Endothelial cell (in vitro differentiated cells): ENCODE data around the gene GAN. TPM values are rescaled to one million over a fixed set of nuclear protein-coding genes. Genes with fewer than 3 reads are reported as not detected.

Experiments used
- DNase-seq: peaks from one replicate; pipeline ENCODE4 v3.0.0; 2021; ENCODE audit warnings: low spot score
- H3K27ac Mint-ChIP-seq: one replicate; pipeline ENCODE4 v1.8.0; 2021; ENCODE audit warnings: mixed read lengths, inconsistent platforms; ENCODE audit not compliant: unreplicated experiment
- H3K27me3 Mint-ChIP-seq: one replicate; pipeline ENCODE4 v1.8.0; 2021; ENCODE audit warnings: mild to moderate bottlenecking, moderate library complexity, mixed read lengths, inconsistent platforms; ENCODE audit not compliant: unreplicated experiment
- H3K36me3 Mint-ChIP-seq: one replicate; pipeline ENCODE4 v1.8.0; 2021; ENCODE audit warnings: mild to moderate bottlenecking, low read depth, mixed read lengths, inconsistent platforms; ENCODE audit not compliant: unreplicated experiment
- H3K4me1 Mint-ChIP-seq: one replicate; pipeline ENCODE4 v1.8.0; 2021; ENCODE audit warnings: mild to moderate bottlenecking, mixed read lengths, inconsistent platforms; ENCODE audit not compliant: unreplicated experiment
- H3K4me3 Mint-ChIP-seq: one replicate; pipeline ENCODE4 v1.8.0; 2021; ENCODE audit warnings: mild to moderate bottlenecking, mixed read lengths, inconsistent platforms; ENCODE audit not compliant: unreplicated experiment
- H3K9me3 Mint-ChIP-seq: one replicate; pipeline ENCODE4 v1.8.0; 2021; ENCODE audit warnings: mixed read lengths, inconsistent platforms; ENCODE audit not compliant: unreplicated experiment
- total RNA-seq: library from RNA; stranded (reverse); fragmentation: NEBNext Ultra II Directional; extraction: Animal tissue kit (Norgen Biotek cat#: 25700); gene quantifications from one replicate; pipeline ENCODE4 v1.2.1, GENCODE V29; 2021; ENCODE audit not compliant: unreplicated experiment
- TF ChIP-seq, protein P1 (sequence below): fragments of 200-600 bp; sonication (generic); IDR thresholded peaks from one replicate; pipeline ENCODE4 v1.5.0; 2021; ENCODE audit warnings: antibody characterized with exemption; ENCODE audit not compliant: unreplicated experiment

The GAN gene
- total RNA-seq, 1 donor from 2014 or later: 24.2 TPM

DNA sequence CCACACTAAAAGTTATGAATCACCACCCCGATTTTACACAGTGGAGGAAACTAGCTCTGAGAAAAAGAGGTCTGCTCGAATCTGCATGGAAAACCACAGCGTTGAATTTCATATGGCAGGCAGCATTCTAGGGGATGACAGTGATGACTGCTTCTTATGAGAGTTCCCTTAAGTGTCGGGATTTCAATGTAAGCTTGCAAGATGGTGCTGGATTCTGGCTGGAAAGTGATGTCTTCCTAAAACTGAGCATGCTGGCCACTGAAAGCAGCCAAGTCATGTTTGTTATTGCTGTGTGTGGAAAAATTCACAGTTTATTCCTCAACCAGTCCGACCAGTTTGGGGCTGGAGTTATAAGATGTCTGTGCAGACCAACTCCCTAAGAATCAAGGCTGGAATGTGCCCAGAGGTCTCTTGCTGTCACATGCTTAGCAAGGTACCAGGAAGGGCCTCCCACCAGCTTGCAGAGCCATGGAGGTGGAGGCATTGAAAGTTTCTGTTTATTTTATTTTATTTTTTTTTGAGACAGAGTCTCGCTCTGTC is 37.2 kb upstream of the GAN start:
- TF ChIP-seq, protein P1, sequence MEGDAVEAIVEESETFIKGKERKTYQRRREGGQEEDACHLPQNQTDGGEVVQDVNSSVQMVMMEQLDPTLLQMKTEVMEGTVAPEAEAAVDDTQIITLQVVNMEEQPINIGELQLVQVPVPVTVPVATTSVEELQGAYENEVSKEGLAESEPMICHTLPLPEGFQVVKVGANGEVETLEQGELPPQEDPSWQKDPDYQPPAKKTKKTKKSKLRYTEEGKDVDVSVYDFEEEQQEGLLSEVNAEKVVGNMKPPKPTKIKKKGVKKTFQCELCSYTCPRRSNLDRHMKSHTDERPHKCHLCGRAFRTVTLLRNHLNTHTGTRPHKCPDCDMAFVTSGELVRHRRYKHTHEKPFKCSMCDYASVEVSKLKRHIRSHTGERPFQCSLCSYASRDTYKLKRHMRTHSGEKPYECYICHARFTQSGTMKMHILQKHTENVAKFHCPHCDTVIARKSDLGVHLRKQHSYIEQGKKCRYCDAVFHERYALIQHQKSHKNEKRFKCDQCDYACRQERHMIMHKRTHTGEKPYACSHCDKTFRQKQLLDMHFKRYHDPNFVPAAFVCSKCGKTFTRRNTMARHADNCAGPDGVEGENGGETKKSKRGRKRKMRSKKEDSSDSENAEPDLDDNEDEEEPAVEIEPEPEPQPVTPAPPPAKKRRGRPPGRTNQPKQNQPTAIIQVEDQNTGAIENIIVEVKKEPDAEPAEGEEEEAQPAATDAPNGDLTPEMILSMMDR: no peak
- DNase-seq: no peak
- Mint-ChIP-seq H3K4me3 (no peak overlapping the region), H3K4me1 (peaks cover 3% of the 10 kb centered on the region), H3K9me3 (no peaks in the 10 kb centered on the region), H3K27me3 (peaks cover 4% of the 10 kb centered on the region), H3K27ac (no peak overlapping the region), H3K36me3 (no peaks in the 10 kb centered on the region)

DNA sequence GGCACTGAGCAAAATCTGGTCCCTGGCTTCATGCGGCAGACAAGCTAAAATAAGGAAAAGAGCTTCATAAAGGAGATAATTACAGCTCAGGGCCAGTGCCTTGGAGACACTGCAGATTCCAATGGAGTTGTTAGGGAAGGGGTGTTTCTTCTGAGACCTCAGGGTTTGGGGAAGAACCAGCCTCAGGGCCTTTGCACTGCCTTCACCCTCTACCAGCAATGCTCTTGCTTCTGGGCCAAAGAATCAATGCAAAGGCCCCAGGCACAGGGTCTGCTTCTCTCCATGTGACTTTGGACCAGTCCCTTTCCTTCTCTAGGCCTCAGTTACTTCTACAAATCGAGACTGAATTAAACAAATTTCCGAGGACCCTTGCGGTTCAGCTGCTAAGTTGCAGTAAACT is 36.2 kb upstream of the GAN start:
- H3K9me3 Mint-ChIP-seq: no peaks in the 10 kb centered on the region
- H3K36me3 Mint-ChIP-seq: no peaks in the 10 kb centered on the region
- H3K27ac Mint-ChIP-seq: no peak overlapping the region
- no peak for DNase-seq
- peaks cover 6% of the 10 kb centered on the region for H3K27me3 Mint-ChIP-seq
- no peak overlapping the region for H3K4me3 Mint-ChIP-seq
- H3K4me1 Mint-ChIP-seq: peaks cover 3% of the 10 kb centered on the region
- TF ChIP-seq, protein P1: no peak

DNA sequence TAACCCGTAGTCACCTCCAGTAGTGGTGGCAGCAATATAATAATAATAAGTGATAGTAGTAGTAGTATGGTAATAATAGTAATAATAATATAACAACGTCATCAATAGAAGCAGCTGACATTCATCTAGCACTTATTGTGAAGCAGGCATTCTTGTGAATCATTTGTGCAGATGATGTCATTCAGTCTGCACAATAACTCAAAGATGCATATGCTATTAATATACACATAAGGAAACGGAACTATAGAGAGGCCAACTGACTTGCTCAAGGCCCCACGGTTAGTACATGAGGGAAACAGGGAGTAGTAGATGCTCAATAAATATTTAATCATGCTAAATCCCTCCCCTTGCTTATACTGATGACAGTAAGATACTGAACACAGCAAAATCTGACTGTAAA is 35.4 kb upstream of the GAN start:
- no peaks in the 10 kb centered on the region for H3K9me3 Mint-ChIP-seq
- H3K4me1 Mint-ChIP-seq: peaks cover 3% of the 10 kb centered on the region
- TF ChIP-seq, protein P1: no peak
- H3K36me3 Mint-ChIP-seq: no peaks in the 10 kb centered on the region
- no peak overlapping the region for H3K27ac Mint-ChIP-seq
- H3K27me3 Mint-ChIP-seq: peaks cover 8% of the 10 kb centered on the region
- H3K4me3 Mint-ChIP-seq: no peak overlapping the region
- no peak for DNase-seq

DNA sequence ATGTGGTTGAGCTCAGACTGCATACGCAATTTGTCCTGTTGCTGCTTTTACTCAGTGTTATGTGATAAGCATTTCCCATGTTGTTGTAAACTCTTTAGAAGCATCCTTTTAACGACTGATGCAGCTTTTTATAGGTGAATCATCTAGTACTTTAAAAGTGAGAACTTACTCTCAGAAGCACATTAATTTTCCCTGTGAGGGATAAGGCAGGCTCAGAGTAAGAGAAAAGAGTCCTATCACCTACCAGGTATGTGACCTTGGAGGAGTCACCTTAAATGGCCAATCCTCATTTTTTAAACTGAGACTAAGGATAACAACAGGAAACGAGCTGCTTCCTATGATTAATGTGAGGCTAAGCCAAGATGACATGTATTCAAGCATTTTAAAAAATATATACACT is 34.4 kb upstream of the GAN start:
- Mint-ChIP-seq H3K27ac (no peak overlapping the region), H3K27me3 (peaks cover 8% of the 10 kb centered on the region), H3K36me3 (no peaks in the 10 kb centered on the region), H3K4me1 (peaks cover 4% of the 10 kb centered on the region), H3K4me3 (no peak overlapping the region), H3K9me3 (no peaks in the 10 kb centered on the region)
- TF ChIP-seq, protein P1: no peak
- DNase-seq: no peak

DNA sequence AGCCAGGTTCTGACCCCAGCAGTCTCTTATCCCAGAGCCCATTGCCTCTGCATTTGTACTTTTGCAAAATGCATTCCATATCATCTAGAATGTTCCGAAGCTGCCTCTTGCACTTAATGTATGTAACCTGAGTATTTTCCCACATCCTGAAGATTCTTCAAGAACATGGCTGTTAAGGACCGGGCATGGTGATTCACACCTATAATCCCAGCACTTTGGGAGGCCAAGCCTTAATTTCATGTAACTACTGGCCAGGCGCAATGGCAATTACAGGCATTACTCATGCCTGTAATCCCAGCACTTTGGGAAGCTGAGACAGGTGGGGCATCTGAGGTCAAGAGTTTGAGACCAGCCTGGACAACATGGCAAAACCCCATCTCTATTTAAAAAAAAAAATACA is 31.7 kb upstream of the GAN start:
- Mint-ChIP-seq H3K27ac (no peak overlapping the region), H3K36me3 (no peaks in the 10 kb centered on the region), H3K27me3 (peaks cover 8% of the 10 kb centered on the region), H3K4me1 (peaks cover 3% of the 10 kb centered on the region), H3K4me3 (no peak overlapping the region), H3K9me3 (no peaks in the 10 kb centered on the region)
- DNase-seq: no peak
- TF ChIP-seq, protein P1: no peak
